WTC11 (cell line): ENCODE measurements around the gene MS4A6A. TPM values are rescaled to one million over a fixed set of nuclear protein-coding genes. Genes with fewer than 3 reads are reported as not detected.

ENCODE experiments used
- ATAC-seq: fragments of 200-7000 bp; cut with Tn5 transposase; 2 replicates; pipeline ENCODE4 v1.10.0; 2021; ENCODE audit warnings: mild to moderate bottlenecking, moderate library complexity
- Bru-seq: library from RNA; stranded (reverse); fragments of 400-500 nt; gene quantifications from one replicate; lab custom pipeline; 2021; lab: Mats Ljungman, UMichigan
- CTCF ChIA-PET: fragments of 300-600 bp; sonication (Branson Sonifier 250); formaldehyde crosslinking; loops from one replicate; lab custom pipeline; 2021; ENCODE audit warnings: antibody characterized with exemption; lab: Charles Lee
- POLR2A ChIA-PET: fragments of 350-600 bp; sonication (Branson Sonifier 250); formaldehyde crosslinking; loops from one replicate; lab custom pipeline; 2021; ENCODE audit warnings: antibody characterized with exemption; lab: Charles Lee
- DNase-seq: peaks from one replicate; pipeline ENCODE4 v3.0.0; 2021; ENCODE audit warnings: low spot score
- H3K27ac Mint-ChIP-seq: 2 replicates; pipeline ENCODE4 v1.8.0; 2021; ENCODE audit warnings: mixed read lengths
- H3K27me3 Mint-ChIP-seq: 2 replicates; pipeline ENCODE4 v1.8.0; 2021; ENCODE audit warnings: low read depth, mild to moderate bottlenecking, moderate library complexity, mixed read lengths
- H3K36me3 Mint-ChIP-seq: 2 replicates; pipeline ENCODE4 v1.8.0; 2021; ENCODE audit warnings: mixed read lengths
- H3K4me1 Mint-ChIP-seq: 2 replicates; pipeline ENCODE4 v1.8.0; 2022; ENCODE audit warnings: mixed read lengths
- H3K4me3 Mint-ChIP-seq: 2 replicates; pipeline ENCODE4 v1.8.0; 2021; ENCODE audit warnings: mild to moderate bottlenecking, moderate library complexity, mixed read lengths
- H3K9me3 Mint-ChIP-seq: 2 replicates; pipeline ENCODE4 v1.8.0; 2021; ENCODE audit warnings: mixed read lengths
- AFF4 ChIP-seq: sonication (generic); formaldehyde crosslinking; IDR thresholded peaks from 2 replicates; pipeline ENCODE4 v1.8.1; 2023; ENCODE audit warnings: mild to moderate bottlenecking, missing genetic modification reagents, borderline replicate concordance
- CBFB ChIP-seq: sonication (generic); formaldehyde crosslinking; IDR thresholded peaks from 2 replicates; pipeline ENCODE4 v1.8.1; 2022; ENCODE audit warnings: mild to moderate bottlenecking, low read depth, missing genetic modification reagents
- CREM ChIP-seq: sonication (generic); formaldehyde crosslinking; IDR thresholded peaks from 2 replicates; pipeline ENCODE4 v1.8.1; 2022; ENCODE audit warnings: mild to moderate bottlenecking, missing genetic modification reagents, moderate library complexity
- CTCF ChIP-seq: fragments of 200-600 bp; IDR thresholded peaks from 2 replicates; pipeline ENCODE4 v1.8.0; 2022; ENCODE audit warnings: antibody characterized with exemption
- E2F4 ChIP-seq: sonication (generic); formaldehyde crosslinking; IDR thresholded peaks from 2 replicates; pipeline ENCODE4 v1.8.1; 2022; ENCODE audit warnings: low read depth, mild to moderate bottlenecking, moderate library complexity, missing genetic modification reagents, borderline replicate concordance
- ERG ChIP-seq: fragments of 250-450 bp; sonication (Bioruptor Pico); IDR thresholded peaks from 2 replicates; pipeline ENCODE4 v1.8.0; 2021; ENCODE audit warnings: mild to moderate bottlenecking
- ESRRA ChIP-seq: sonication (generic); formaldehyde crosslinking; IDR thresholded peaks from 2 replicates; pipeline ENCODE4 v1.8.1; 2022; ENCODE audit warnings: mild to moderate bottlenecking, missing genetic modification reagents, borderline replicate concordance
- FOXK1 ChIP-seq: sonication (generic); formaldehyde crosslinking; IDR thresholded peaks from 2 replicates; pipeline ENCODE4 v1.8.0; 2022; ENCODE audit warnings: mild to moderate bottlenecking, moderate library complexity, missing genetic modification reagents
- FOXP4 ChIP-seq: sonication (generic); formaldehyde crosslinking; IDR thresholded peaks from 2 replicates; pipeline ENCODE4 v1.8.0; 2022; ENCODE audit warnings: mild to moderate bottlenecking, missing genetic modification reagents
- GABPB1 ChIP-seq: sonication (generic); formaldehyde crosslinking; IDR thresholded peaks from 2 replicates; pipeline ENCODE4 v1.8.1; 2023; ENCODE audit warnings: mild to moderate bottlenecking, missing genetic modification reagents
- GRHL2 ChIP-seq: fragments of 250-450 bp; sonication (Bioruptor Pico); IDR thresholded peaks from 2 replicates; pipeline ENCODE4 v1.8.0; 2022; ENCODE audit warnings: mild to moderate bottlenecking, moderate library complexity; ENCODE audit not compliant: insufficient replicate concordance, severe bottlenecking
- IRF2 ChIP-seq: sonication (generic); formaldehyde crosslinking; IDR thresholded peaks from 2 replicates; pipeline ENCODE4 v1.8.0; 2022; ENCODE audit warnings: low read depth, missing genetic modification reagents, borderline replicate concordance
- MLX ChIP-seq: sonication (generic); formaldehyde crosslinking; IDR thresholded peaks from 2 replicates; pipeline ENCODE4 v1.8.1; 2023; ENCODE audit warnings: mild to moderate bottlenecking, missing genetic modification reagents, moderate library complexity
- MXD4 ChIP-seq: fragments of 250-450 bp; sonication (Bioruptor Pico); IDR thresholded peaks from 2 replicates; pipeline ENCODE4 v1.8.0; 2021; ENCODE audit warnings: mild to moderate bottlenecking, moderate library complexity, borderline replicate concordance
- NFYB ChIP-seq: sonication (generic); formaldehyde crosslinking; conservative IDR thresholded peaks from 2 replicates; pipeline ENCODE4 v1.8.0; 2022; ENCODE audit warnings: low read depth, missing genetic modification reagents
- PRDM15 ChIP-seq: sonication (generic); formaldehyde crosslinking; IDR thresholded peaks from 2 replicates; pipeline ENCODE4 v1.8.0; 2022; ENCODE audit warnings: missing genetic modification reagents
- SMAD4 ChIP-seq: sonication (generic); formaldehyde crosslinking; IDR thresholded peaks from 2 replicates; pipeline ENCODE4 v1.8.0; 2022; ENCODE audit warnings: mild to moderate bottlenecking, missing genetic modification reagents
- TEAD1 ChIP-seq: sonication (generic); formaldehyde crosslinking; IDR thresholded peaks from 2 replicates; pipeline ENCODE4 v1.8.0; 2022; ENCODE audit warnings: mild to moderate bottlenecking, missing genetic modification reagents
- ZBTB21 ChIP-seq: sonication (generic); formaldehyde crosslinking; IDR thresholded peaks from 2 replicates; pipeline ENCODE4 v1.8.1; 2023; ENCODE audit warnings: mild to moderate bottlenecking, missing genetic modification reagents, borderline replicate concordance
- ZNF138 ChIP-seq: sonication (generic); formaldehyde crosslinking; conservative IDR thresholded peaks from 2 replicates; pipeline ENCODE4 v1.8.1; 2022; ENCODE audit warnings: mild to moderate bottlenecking, moderate library complexity, missing genetic modification reagents
- long read RNA-seq, 3 experiments: library from RNA in 1 of 3; library from capped mRNA in 1 of 3; library from polyadenylated mRNA in 1 of 3; unstranded in 2 of 3; stranded (forward) in 1 of 3; transcript quantifications; one replicate each; pipeline ENCODE4 v2.0.0, GENCODE V29; 2021
- total RNA-seq: library from RNA; stranded (reverse); gene quantifications from 3 replicates; pipeline ENCODE4 v1.2.3, GENCODE V29; 2021

MS4A6A gene
- total RNA-seq (0.16 to 0.39 TPM in 2 of 3 replicates, not detected in the other), Bru-seq, nascent RNA (not detected)
- long read RNA-seq, experiment 1, result 0 reads
- long read RNA-seq, experiment 2, result 0 reads
- long read RNA-seq, experiment 3, result 0 reads

- H3K4me3 Mint-ChIP-seq, result no peak within 1 kb of the TSS
- ChIA-PET CTCF (no interaction called here), POLR2A (no interaction called here)
- no peaks in the 10 kb centered on the region; the same call in 1 of the 2 replicates for H3K27me3 Mint-ChIP-seq
- H3K9me3 Mint-ChIP-seq, result peaks cover 19% of the 10 kb centered on the region
- DNase-seq, result no peak
- H3K36me3 Mint-ChIP-seq, result peaks cover 12% of the 10 kb centered on the region
- H3K27ac Mint-ChIP-seq, result no peak within 1 kb of the TSS
- ATAC-seq, result no peak
- peaks cover 10% of the 10 kb centered on the region; the same call in 1 of the 2 replicates for H3K4me1 Mint-ChIP-seq
- TF ChIP-seq NFYB, result no peak
- no peak for TF ChIP-seq ZNF138 (CRISPR knock-in tag)
- no peak for TF ChIP-seq ZBTB21 (CRISPR knock-in tag)
- TF ChIP-seq FOXP4, result no peak
- TF ChIP-seq AFF4 (CRISPR knock-in tag), result no peak
- no peak for TF ChIP-seq GABPB1 (CRISPR knock-in tag)
- no peak for TF ChIP-seq MLX (CRISPR knock-in tag)
- TF ChIP-seq FOXK1, result no peak
- TF ChIP-seq TEAD1 (CRISPR knock-in tag), result no peak
- no peak for TF ChIP-seq IRF2
- no peak for TF ChIP-seq PRDM15 (CRISPR knock-in tag)
Observed at GRCh38 chr11:60182541-60183330, at the start of gene MS4A6A. Gene MS4A6A (minus strand): TSS chr11:60183083. CDS start chr11:60181727, 1,356 bp downstream.

GRCh38 chr11:60230681-60231080 is 47.8 kb upstream of the MS4A6A start:
- Mint-ChIP-seq H3K4me3 (no peak overlapping the region), H3K27me3 (no peaks in the 10 kb centered on the region), H3K9me3 (peaks cover 6% of the 10 kb centered on the region; the same call in 1 of the 2 replicates), H3K4me1 (no peaks in the 10 kb centered on the region), H3K27ac (no peak overlapping the region), H3K36me3 (no peaks in the 10 kb centered on the region)
- ChIA-PET CTCF (no interaction called here), POLR2A (no interaction called here)
- DNase-seq (no peak), ATAC-seq (no peak)
- no peak for TF ChIP-seq ERG
- no peak for TF ChIP-seq CBFB
- TF ChIP-seq ESRRA (CRISPR knock-in tag), result no peak
- TF ChIP-seq GRHL2 (CRISPR knock-in tag), result no peak
- no peak for TF ChIP-seq CTCF
- no peak for TF ChIP-seq MXD4 (CRISPR knock-in tag)
- TF ChIP-seq E2F4 (CRISPR knock-in tag), result no peak
- TF ChIP-seq SMAD4 (CRISPR knock-in tag), result no peak
- TF ChIP-seq CREM (CRISPR knock-in tag), result no peak
